ENCODE results near the gene ZBTB3.
"Not testable (repeated sequence)": the region's sequence is repeated elsewhere in the genome, so short reads cannot be mapped to it uniquely, and the experiment has no call there.

ZBTB3 gene

GRCh38 chr11:62757846-62758788 is 4.2 kb upstream of the ZBTB3 start:
- DNase-seq (ENCODE audit: low read depth in 1 of 2, low spot score in 1 of 2) = no peak

DNA sequence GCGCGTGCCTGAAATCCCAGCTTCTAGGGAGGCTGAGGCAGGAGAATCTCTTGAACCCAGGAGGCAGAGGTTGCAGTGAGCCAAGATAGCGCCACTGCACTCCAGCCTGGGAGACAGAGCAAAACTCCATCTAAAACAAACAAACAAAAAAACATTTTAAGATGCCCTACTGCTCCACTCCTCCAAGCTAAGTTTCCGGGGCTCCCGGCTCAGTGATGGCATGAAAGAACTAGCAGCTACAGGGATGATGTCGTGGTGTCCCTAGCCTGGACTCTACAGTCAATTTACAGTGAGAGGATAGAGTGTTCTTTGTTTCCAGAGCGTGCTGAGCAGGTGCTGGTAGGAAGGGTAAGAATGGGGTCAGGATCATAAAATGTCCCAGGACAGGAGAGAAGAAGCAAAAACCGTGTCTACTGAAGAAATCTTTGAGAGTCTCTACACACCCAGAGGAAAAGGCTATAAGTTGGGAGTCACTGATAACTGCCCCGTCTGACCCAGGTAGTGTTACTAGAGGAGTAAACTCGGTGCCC is 1.2 kb upstream of the ZBTB3 start:
- DNase-seq (ENCODE audit: low read depth in 1 of 2, low spot score in 1 of 2) = no peak

DNA sequence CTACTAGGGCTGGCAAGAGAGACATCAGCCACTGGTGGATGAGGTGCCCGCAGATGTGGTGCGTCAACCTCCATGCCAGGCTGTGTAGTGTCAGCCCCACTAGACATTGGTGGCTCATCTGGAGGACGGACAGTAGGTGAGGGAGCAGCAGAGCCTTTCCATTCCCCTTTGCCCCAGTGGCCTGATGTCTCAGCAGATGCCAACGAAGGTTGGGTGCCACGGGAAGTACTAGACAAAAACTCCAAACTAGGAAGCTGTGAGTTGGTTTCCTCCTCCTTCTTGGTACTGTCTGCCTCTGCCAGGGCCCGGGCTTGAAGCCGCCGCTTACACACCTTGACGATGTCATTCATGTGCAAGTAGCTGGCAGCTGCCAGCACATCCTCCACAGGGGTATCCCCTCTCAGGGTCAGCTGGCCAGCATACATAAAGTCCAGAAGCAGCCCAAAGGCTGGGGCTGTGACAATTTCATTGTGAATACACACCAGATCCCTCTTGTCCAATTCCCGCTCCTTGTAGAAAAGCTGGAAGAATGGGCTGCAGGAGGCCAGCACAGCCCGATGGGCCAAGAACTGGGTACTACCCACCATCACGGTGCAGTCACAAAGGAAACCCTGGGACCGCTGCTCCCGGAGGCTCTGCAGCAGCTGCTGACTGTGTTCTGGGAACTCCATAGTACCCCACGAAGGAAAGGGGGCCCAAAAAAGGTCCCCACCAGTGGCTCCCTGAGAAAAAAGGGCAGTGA is 795 bp downstream of the ZBTB3 start:
- no peak for DNase-seq (ENCODE audit: low read depth in 1 of 2, low spot score in 1 of 2)

GRCh38 chr11:62752177-62752785 is 1.7 kb downstream of the ZBTB3 start:
- DNase-seq (ENCODE audit: low read depth in 1 of 2, low spot score in 1 of 2) = no peak

DNA sequence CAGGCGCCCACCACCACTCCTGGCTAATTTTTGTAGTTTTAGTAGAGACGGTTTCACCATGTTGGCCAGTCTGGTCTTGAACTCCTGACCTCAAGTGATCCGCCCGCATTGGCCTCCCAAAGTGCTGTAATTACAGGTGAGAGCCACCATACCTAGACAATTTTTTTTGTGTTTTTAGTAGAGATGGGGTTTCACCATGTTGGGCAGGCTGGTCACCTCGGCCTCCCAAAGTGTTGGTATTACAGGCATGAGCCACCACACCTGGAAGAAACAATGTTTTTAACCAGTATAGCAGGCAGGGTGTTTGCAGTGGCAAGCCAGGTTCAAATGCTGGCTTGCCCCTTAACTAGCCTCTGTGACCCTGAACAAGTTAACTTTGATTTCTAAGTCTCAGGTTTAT is 4.0 kb downstream of the ZBTB3 start:
- DNase-seq (ENCODE audit: low read depth in 1 of 2, low spot score in 1 of 2) = not testable (repeated sequence)

DNA sequence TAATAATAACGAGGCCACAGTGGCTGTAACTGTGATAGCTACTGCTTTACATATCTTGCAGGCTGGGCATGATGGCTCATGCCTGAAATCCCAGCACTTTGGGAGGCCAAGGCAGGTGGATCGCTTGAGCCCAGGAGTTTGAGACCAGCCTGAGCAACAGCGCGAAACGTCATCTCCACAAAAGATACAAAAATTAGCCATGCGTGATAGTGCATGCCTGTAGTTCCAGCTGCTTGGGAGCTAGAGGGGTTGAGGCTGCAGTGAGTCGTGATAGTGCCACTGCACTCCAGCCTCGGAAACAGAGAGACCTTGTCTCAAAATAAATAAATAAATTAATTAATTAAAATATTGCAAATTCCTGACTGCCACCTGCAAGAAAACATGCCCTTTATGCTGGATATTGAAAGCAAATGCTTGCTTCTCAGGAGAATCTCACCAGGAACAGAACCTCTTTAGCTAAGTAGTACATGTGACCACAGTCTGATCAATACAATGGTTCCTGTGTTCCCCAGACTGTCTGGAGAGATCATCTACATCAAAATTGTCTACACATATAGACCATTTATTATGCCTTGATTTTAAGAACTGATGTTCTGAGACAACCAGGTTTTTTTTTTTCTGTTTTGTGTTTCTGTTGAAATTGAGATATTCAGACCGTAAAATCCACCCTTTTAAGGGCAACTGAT is 6.3 kb downstream of the ZBTB3 start:
- DNase-seq (ENCODE audit: low read depth in 1 of 2, low spot score in 1 of 2) = no peak

DNA sequence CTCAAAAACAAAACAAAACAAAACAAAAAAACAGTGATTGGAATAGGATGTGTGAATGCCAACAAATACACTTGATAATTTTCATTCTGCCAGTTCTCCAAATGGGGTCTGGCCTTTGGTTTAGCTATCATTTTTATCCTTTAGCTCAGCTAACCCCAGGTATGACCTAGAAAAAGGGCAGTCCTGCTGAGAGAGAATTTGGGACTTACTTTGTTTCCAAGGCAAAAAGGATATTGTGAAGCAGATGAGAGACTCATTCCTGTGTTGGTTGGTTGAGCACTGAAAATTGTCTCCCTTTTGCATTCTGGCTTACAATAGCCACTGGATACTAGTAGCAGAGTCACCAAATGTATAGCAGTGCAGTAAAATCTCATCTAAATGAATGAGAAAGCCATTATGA is 16.8 kb downstream of the ZBTB3 start:
- DNase-seq (ENCODE audit: low read depth in 1 of 2, low spot score in 1 of 2) = no peak

GRCh38 chr11:62732830-62733229 is 21.1 kb downstream of the ZBTB3 start:
- no peak for DNase-seq (ENCODE audit: low read depth in 1 of 2, low spot score in 1 of 2)

DNA sequence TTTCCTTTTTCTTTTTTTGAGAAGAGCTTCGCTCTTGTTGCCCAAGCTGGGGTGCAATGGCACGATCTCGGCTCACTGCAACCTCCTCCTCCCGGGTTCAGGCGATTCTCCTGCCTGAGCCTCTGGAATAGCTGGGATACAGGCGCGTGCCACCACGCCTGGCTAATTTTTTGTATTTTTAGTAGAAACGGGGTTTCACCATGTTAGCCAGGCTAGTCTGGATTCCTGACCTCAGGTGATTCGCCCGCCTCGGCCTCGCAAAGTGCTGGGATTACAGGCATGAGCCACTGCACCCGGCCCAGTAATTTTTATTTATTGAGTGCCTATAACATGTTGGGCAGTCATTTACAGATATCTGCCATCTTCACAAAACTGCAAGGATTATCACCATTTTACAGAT is 23.9 kb downstream of the ZBTB3 start:
- DNase-seq (ENCODE audit: low read depth in 1 of 2, low spot score in 1 of 2) = not testable (repeated sequence)

DNA sequence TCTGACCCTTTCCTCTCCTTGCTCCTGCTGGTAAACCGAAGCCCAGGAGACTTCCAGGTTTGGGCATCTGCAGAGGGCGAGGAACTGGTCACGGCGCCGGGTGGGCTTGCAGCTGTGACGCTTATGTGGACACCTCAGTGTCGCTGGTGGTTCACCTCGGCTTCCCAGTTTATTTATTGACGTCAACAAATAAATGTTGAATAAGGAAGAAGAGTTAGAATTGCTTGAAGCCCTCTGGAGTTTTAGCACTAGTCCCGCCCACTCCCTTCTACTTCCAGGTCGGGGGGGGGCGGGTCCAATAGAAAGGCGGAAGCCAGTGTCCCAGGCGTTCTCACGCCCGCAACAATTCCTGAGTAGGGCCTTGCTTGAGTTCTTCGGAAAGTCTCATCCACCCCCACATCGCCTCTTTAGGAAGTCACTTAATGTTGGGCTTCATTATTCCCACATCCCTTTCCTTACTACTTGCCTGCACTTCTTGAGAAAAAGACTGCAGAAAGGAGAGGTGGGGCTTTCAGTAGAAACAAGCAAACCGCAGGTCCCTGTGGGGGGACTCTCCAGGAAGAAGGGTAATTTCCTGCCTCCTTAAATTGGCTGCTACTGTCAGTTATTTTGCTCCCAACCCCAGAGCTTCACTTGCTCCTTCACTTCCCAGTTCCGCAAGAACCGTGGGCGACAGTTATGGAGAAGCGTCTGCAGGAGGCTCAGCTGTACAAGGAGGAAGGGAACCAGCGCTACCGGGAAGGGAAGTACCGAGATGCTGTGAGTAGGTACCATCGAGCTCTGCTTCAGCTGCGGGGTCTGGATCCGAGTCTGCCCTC is 25.6 kb downstream of the ZBTB3 start, which contains the start of gene TTC9C:
TTC9C (plus strand) TSS at position 316 of the 818 bp plus-strand sequence; CDS start at position 679, 363 bp downstream.
- DNase-seq (ENCODE audit: low read depth in 1 of 2, low spot score in 1 of 2) = peak; percentile 54 to 80

- DNase-seq (ENCODE audit: low read depth in 1 of 2, low spot score in 1 of 2) = peak; percentile 51 to 87
These were observed 26.1 kb downstream of the ZBTB3 start for GRCh38 chr11:62727872-62728170.

GRCh38 chr11:62727165-62727871 is 26.6 kb downstream of the ZBTB3 start, which contains the start of gene HNRNPUL2:
TSS of gene HNRNPUL2 (minus strand) at chr11:62727457. CDS start at chr11:62727156, 301 bp downstream.
- DNase-seq (ENCODE audit: low read depth in 1 of 2, low spot score in 1 of 2) = peak; percentile 88 to 99

DNA sequence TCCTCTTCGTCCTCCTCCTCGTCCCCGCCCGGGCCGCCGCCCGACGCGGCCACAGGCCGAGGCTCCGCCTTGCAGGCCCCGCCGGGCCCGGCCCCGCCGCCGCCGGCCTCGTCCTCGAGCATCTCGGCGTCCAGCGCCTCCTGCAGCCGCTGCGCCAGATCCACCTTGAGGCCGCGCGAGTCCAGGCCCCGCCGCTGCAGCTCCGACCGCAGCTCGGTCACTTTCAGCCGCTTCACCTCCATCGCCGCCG is 27.1 kb downstream of the ZBTB3 start:
- DNase-seq (ENCODE audit: low read depth in 1 of 2, low spot score in 1 of 2) = no peak

- no peak for DNase-seq (ENCODE audit: low read depth in 1 of 2, low spot score in 1 of 2)
These were observed 27.6 kb downstream of the ZBTB3 start for GRCh38 chr11:62726156-62726914.

GRCh38 chr11:62725646-62726045 is 28.3 kb downstream of the ZBTB3 start:
- no peak for DNase-seq (ENCODE audit: low read depth in 1 of 2, low spot score in 1 of 2)

DNA sequence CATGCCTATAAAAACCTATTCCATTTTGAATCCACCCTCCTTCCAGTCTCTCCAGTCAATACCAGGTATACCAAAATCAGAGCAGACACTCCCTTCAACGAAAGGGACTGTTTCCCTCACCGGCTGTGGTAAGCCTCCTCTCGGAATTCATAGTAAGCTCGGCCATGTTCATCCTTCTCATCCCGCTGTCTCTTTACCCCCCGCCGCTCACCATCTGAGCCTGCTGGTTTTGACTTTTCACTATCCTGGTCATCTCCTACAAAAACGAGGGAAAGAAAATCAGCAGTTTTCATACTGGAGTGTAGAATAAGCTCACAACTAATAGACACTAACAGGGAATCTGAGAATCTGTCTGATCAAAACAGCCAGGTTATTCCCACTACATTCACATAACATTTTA is 29.8 kb downstream of the ZBTB3 start:
- no peak for DNase-seq (ENCODE audit: low read depth in 1 of 2, low spot score in 1 of 2)

- DNase-seq (ENCODE audit: low read depth in 1 of 2, low spot score in 1 of 2) = no peak
These were observed 32.0 kb downstream of the ZBTB3 start for GRCh38 chr11:62721994-62722393.

DNA sequence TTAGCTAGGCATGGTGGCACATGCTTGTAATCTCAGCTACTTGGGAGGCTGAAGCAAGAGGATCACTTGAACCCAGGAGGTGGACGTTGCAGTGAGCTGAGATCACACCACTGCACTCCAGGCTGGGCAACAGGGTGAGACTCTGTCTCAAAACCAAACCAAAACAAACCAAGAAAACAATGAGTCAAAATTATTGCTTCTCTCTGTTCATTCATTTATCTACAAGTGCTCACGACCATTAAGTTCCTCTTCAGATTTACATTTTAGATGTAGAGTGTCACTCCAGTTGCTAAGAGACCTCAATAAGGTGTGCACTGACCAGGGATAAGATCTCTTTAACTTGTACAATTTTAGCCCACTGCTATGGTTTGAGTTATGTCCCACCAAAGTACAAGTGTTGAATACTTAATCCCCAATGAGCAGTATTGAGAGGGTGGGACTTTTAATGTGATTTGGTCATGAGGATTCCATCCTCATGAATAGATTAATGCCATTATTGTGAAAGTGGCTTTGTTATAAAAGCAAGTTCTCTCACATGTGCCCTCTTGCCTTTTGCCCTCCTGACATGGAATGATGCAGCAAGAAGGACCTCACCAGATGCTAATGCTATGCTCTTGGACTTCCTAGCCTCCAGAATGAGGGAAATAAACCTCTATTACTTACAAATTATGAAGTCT is 34.5 kb downstream of the ZBTB3 start:
- DNase-seq (ENCODE audit: low read depth in 1 of 2, low spot score in 1 of 2) = no peak

Measured in activated CD4-positive, alpha-beta T cell treated with anti-CD3 and anti-CD28 coated beads, Interleukin-2, amount 50 U/mL, for 24 hours (primary cell).